Activated CD8-positive, alpha-beta memory T cell treated with anti-CD3 and anti-CD28 coated beads, Interleukin-2, amount 50 U/mL, for 48 hours (primary cell): ENCODE results near the gene SLC27A4.

Experiments used
- DNase-seq: peaks from one replicate; pipeline ENCODE4 v3.0.0-alpha.2; 2020

Gene SLC27A4

GRCh38 chr9:128393145-128393775, 52.9 kb downstream of the SLC27A4 start:
- no peak for DNase-seq

GRCh38 chr9:128393970-128394369, 53.6 kb downstream of the SLC27A4 start:
- DNase-seq: no peak

GRCh38 chr9:128394379-128395168, 54.2 kb downstream of the SLC27A4 start:
- DNase-seq: no peak

- no peak for DNase-seq
These were observed 56.8 kb downstream of the SLC27A4 start for GRCh38 chr9:128396970-128397613.

GRCh38 chr9:128397831-128398230, 57.5 kb downstream of the SLC27A4 start:
- no peak for DNase-seq

GRCh38 chr9:128399861-128400260, 59.5 kb downstream of the SLC27A4 start:
- no peak for DNase-seq

GRCh38 chr9:128404560-128404959, 64.2 kb downstream of the SLC27A4 start:
- no peak for DNase-seq

- DNase-seq: no peak
These were observed 64.9 kb downstream of the SLC27A4 start for GRCh38 chr9:128405077-128405779.

GRCh38 chr9:128405780-128406171, 65.4 kb downstream of the SLC27A4 start:
- DNase-seq: no peak

GRCh38 chr9:128406848-128407391, 66.6 kb downstream of the SLC27A4 start:
- no peak for DNase-seq

- no peak for DNase-seq
These were observed 68.7 kb downstream of the SLC27A4 start for GRCh38 chr9:128408963-128409431.

GRCh38 chr9:128409450-128409849, 69.1 kb downstream of the SLC27A4 start:
- no peak for DNase-seq

- DNase-seq: no peak
These were observed 69.7 kb downstream of the SLC27A4 start for GRCh38 chr9:128409978-128410377.
